HuH-7.5 (cell line): Measurements from ENCODE around the gene PPIG.
"Not testable (repeated sequence)": the region's sequence is repeated elsewhere in the genome, so short reads cannot be mapped to it uniquely, and the experiment has no call there.

ENCODE experiments used
- DNase-seq: peaks from one replicate; pipeline ENCODE4 v3.0.0; 2011; ENCODE audit warnings: low spot score

Gene PPIG

GRCh38 chr2:169664978-169665930, 81.1 kb downstream of the PPIG start:
- DNase-seq, result no peak

GRCh38 chr2:169667583-169667982, 83.4 kb downstream of the PPIG start:
- no peak for DNase-seq

- no peak for DNase-seq
Observed at GRCh38 chr2:169670215-169670651, 86.1 kb downstream of the PPIG start.

GRCh38 chr2:169670937-169671336, 86.8 kb downstream of the PPIG start:
- no peak for DNase-seq

GRCh38 chr2:169672406-169672805, 88.3 kb downstream of the PPIG start:
- no peak for DNase-seq

GRCh38 chr2:169673106-169673505, 89.0 kb downstream of the PPIG start:
- no peak for DNase-seq

GRCh38 chr2:169673921-169674320, 89.8 kb downstream of the PPIG start:
- no peak for DNase-seq

GRCh38 chr2:169676357-169676756, 92.2 kb downstream of the PPIG start:
- DNase-seq, result no peak

GRCh38 chr2:169676850-169677249, 92.7 kb downstream of the PPIG start:
- no peak for DNase-seq

- DNase-seq, result no peak
Observed at GRCh38 chr2:169683054-169683424, 98.9 kb downstream of the PPIG start.

- no peak for DNase-seq
Observed at GRCh38 chr2:169683425-169684134, 99.4 kb downstream of the PPIG start.

- no peak for DNase-seq
Observed at GRCh38 chr2:169684135-169684565, 100.0 kb downstream of the PPIG start.

GRCh38 chr2:169684712-169685111, 100.6 kb downstream of the PPIG start:
- DNase-seq, result not testable (repeated sequence)

- not testable (repeated sequence) for DNase-seq
Observed at GRCh38 chr2:169686825-169687224, 102.7 kb downstream of the PPIG start.

- DNase-seq, result not testable (repeated sequence)
Observed at GRCh38 chr2:169687943-169688342, 103.8 kb downstream of the PPIG start.

GRCh38 chr2:169690958-169691357, 106.8 kb downstream of the PPIG start:
- DNase-seq, result no peak
